GM21526 (cell line): ENCODE results near the gene CKAP5.

ENCODE experiments used
- ATAC-seq: cut with Tn5 transposase; IDR thresholded peaks from one replicate; pipeline ENCODE4 v1.9.1; 2021; ENCODE audit warnings: moderate library complexity; ENCODE audit not compliant: unreplicated experiment, low FRiP score

CKAP5 gene

GRCh38 chr11:46845740-46846509, at the start of gene CKAP5:
CKAP5 (minus strand) TSS chr11:46846280; CDS start chr11:46821231, 25,049 bp downstream.
- ATAC-seq = peak; percentile 93

DNA sequence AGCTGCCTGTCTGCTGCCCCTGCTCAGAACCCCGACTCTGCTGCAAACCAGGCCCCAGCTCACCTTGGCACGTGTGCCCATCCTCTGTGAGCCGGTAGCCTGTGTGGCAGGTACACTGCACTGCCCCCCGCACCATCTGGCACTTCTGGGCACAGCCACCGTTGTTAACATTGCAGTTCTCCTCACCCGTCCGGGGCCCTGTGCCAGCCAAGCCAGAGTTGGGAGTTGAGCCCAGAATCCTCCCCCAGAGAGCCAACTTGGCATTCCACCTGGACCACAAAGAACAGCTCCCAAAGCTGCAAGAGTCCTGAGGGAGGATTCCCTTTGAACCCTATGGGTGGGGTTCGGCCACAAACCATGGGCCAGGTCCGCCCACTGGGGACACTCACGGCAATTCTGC, 49.7 kb upstream of the CKAP5 start:
- no peak for ATAC-seq

- no peak for ATAC-seq
Measured at GRCh38 chr11:46894961-46895360, 48.9 kb upstream of the CKAP5 start.

GRCh38 chr11:46894506-46894905, 48.4 kb upstream of the CKAP5 start:
- ATAC-seq = no peak

- no peak for ATAC-seq
Measured at GRCh38 chr11:46892838-46893237, 46.8 kb upstream of the CKAP5 start.

- ATAC-seq = no peak
Measured at GRCh38 chr11:46892109-46892508, 46.0 kb upstream of the CKAP5 start.

- ATAC-seq = no peak
Measured at GRCh38 chr11:46890665-46891064, 44.6 kb upstream of the CKAP5 start.

GRCh38 chr11:46889689-46890475, 43.8 kb upstream of the CKAP5 start:
- no peak for ATAC-seq

DNA sequence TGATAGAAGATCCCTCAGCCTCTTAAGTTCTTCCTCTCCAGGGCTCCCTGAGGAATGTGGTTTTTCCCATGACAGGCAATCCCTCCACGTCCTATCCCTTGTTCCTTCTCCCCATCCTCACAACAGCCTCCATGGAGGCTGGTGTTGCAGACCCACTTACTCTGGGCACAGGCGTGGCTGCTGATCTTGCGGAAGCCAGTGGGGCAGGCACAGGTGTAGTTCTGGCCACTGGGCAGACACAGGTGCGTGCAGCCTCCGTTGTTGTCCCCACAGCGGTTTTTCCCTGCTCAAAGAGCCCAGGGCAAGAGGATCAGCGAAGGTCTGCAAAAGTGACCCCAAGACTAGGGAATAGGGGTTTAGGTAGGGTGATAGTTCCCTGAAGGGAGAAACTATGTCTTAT, 43.2 kb upstream of the CKAP5 start:
- ATAC-seq = no peak

DNA sequence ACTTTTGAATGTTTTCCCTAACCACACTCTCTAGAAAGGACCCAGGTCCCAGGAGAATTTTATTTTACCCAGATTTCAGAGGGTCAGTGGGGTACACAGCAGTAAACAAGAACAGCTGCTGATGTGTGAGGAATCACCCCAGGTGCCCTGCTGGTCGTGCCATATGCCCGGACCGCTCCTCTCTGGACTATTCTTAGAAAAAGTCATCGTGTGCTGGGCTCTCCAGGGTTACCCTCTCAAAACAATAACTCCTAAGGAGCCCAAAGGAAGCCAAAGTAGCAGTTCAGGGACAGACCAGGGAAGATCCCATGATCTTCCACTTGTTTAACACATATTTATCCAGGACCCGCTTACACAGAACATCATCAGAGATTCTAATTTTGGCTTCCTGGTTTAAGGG, 42.6 kb upstream of the CKAP5 start:
- ATAC-seq = no peak

- no peak for ATAC-seq
Measured at GRCh38 chr11:46886211-46886610, 40.1 kb upstream of the CKAP5 start.

DNA sequence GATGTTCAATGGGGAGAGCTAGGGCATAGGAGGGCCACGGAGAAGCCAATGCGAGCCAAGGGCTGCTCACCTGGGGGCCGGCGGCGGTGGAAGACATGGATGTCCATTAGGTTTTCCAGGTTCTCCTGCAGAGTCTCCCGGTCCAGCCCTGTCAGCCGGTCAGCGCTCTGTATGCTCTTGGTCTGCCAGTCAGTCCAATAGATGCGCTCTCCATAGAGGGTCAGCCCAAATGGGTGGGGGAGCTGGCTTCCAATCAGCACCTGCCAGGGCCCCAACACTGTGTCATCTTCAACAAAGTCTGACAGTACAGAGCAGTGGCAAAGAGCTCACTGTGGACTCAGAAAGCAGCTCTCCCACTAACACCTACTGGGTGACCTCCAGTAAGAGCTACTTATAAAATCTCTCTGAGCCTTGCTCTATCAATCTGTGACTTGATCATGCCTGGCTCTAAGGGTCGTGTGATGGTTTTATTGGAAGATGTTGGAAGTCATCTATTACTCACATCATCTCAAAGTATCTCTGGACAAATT, 33.0 kb upstream of the CKAP5 start:
- no peak for ATAC-seq

DNA sequence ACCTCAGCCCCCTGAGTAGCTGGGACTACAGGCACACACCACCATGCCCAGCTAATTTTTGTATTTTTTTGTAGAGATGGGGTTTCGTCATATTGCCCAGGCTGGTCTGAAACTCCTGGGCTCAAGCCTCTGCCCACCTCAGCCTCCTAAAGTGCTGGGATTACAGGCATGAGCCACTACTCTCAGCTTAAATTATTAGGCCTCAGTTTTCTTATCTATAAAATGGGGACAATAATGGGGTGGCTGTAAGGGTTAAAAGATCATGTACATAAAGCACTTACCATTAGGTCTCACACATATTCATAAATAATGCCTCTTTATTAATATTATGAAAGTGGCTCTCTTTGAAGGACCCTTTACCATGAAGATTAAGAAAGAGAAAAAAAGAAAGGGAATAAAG, 31.5 kb upstream of the CKAP5 start:
- ATAC-seq = no peak

DNA sequence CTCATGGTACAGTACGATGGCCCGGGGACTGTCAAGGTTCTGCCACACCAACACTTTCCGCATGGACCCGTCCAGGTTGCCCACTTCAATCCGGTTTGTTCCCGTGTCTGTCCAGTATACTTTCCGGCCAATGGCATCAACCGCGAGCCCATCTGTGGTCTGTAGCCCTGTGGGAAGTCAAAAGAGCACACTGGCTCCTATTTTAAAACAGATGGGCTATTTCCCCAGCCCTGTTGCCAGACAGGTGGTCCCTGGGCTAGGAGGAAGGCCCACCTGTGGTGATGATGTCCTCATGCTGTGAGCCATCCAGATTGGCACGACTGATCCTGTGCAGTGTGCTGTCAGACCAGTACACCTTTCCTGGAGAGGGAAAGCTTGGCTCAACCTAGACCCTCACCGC, 30.4 kb upstream of the CKAP5 start:
- ATAC-seq = no peak

- ATAC-seq = no peak
Measured at GRCh38 chr11:46874586-46874985, 28.5 kb upstream of the CKAP5 start.

- ATAC-seq = no peak
Measured at GRCh38 chr11:46868912-46869311, 22.8 kb upstream of the CKAP5 start.

- ATAC-seq = no peak
Measured at GRCh38 chr11:46865340-46865739, 19.3 kb upstream of the CKAP5 start.

GRCh38 chr11:46860218-46860617, 14.1 kb upstream of the CKAP5 start:
- no peak for ATAC-seq

DNA sequence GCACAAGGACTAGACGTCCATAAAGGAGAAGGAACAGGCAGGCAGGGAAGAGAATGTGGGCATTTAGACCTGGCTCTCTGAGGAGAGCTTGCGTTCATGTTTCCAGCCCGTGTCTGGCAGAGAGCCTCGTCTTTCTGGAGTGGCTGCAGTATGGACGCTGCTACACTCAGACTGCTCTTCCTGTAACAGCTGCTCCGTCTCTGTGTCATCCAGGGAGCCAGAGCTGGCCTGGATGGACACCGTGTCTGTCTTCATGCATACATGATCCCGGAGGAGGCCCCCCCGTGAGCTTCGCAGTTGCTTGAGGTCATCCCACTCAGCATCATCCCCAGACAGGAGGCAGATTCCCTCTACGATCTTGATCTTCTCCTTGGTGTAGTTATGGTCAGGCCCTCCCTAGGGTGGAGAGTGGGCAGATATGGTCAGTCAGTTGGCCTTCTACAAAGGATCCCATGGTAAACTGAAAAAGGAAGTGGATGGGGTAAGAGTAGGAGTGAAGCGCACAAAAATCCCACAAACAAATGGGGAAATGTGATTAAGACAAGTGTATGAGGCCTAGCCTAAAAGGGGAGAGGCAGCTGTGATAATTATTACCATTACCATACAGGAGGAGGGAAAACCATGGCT, 13.0 kb upstream of the CKAP5 start:
- ATAC-seq = no peak

DNA sequence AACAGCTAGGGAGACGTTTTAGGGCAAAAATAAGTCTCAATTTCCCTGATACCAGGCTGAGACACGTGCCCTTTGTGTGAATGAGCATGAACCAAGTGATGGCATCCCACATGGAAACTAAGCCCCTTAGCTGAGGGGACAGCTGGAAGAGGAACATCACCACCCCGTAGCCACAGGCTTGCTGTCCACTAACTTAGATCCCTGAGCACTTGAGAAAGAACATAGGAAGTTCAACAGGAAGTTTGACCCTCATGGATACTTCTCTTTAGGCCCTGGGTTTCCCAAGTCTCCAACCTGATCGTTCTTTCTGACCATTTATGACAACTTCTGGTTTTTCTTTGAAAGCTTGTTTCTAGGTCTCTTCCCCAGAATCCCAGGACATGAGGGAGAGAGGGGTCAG, 11.6 kb upstream of the CKAP5 start:
- no peak for ATAC-seq

DNA sequence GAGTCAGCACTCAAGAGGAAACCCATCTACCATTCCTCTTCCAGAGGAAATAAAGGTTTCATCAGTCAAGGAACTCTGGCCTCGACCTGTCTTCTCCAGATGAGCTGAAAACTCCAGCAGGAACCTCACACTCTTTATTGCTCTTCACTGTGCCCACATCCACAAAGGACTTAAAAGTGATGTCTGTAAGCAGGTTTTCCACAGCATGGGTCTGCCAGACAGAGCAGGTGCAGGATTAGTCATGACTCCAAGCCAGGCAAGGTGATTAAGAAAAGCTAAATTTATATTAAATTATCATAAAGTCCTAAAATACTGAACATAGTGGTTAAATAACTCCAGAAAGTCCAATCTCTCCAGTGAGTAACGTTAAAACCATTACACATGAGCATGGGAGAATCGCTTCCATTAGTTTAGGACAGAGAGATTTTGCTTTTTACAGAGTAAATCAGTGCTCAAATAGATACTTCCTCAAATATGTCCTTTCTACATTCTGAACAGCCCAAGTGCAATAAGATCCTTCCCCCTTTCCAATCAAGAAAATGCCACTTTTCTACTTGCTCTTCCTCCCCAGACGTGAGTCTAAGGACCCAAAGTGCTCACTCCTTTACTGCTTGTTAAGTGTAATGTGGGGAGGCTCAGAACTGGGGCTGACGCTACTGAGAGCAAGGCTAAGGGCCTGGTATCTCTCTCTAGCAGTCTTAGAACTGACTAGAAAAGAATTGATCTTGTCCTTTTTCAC, 10.7 kb upstream of the CKAP5 start:
- ATAC-seq = no peak
